Transverse colon (tissue), 4 donors: Measurements from ENCODE around the gene SPPL2C. TPM values are rescaled to one million over a fixed set of nuclear protein-coding genes. Genes with fewer than 3 reads are reported as not detected.

Source experiments
- DNase-seq: peaks from one replicate; pipeline ENCODE4 v3.0.0-alpha.2; 2019
- H3K27ac ChIP-seq, 4 donors: fragments of 200-600 bp; sonication (generic); 2 replicates each; pipeline ENCODE4 v1.5.1; 2016 to 2018; ENCODE audit warnings: inconsistent platforms in 4 of 4
- H3K27me3 ChIP-seq: fragments of 200-600 bp; sonication (generic); 2 replicates; pipeline ENCODE4 v1.5.1; 2017; ENCODE audit warnings: inconsistent platforms
- H3K36me3 ChIP-seq, 4 donors: fragments of 200-600 bp; sonication (generic); 2 replicates each; pipeline ENCODE4 v1.5.1; 2017 to 2019; ENCODE audit warnings: inconsistent platforms in 4 of 4
- H3K4me1 ChIP-seq, 4 donors: fragments of 200-600 bp; sonication (generic); 2 replicates each; pipeline ENCODE4 v1.5.1; 2017 to 2020; ENCODE audit warnings: inconsistent platforms in 4 of 4
- H3K4me3 ChIP-seq, 4 donors: fragments of 200-600 bp; sonication (generic); 1 replicate in 1 of 4; 2 replicates in 3 of 4; pipeline versions ENCODE4 v1.5.1 to v1.6.1; 2017 to 2019; ENCODE audit warnings: inconsistent platforms in 4 of 4
- H3K9me3 ChIP-seq, 2 donors: fragments of 200-600 bp; sonication (generic); 2 replicates each; pipeline ENCODE4 v1.5.1; 2017 to 2019; ENCODE audit warnings: inconsistent platforms in 2 of 2
- EP300 ChIP-seq: sonication (generic); formaldehyde crosslinking; IDR thresholded peaks from one replicate; pipeline ENCODE4 v1.6.1; 2017; ENCODE audit warnings: antibody characterized with exemption, low read depth
- POLR2A ChIP-seq: fragments of 450-650 bp; IDR thresholded peaks from one replicate; pipeline ENCODE4 v1.6.1; 2016; ENCODE audit warnings: antibody characterized with exemption, mild to moderate bottlenecking, moderate library complexity
- POLR2AphosphoS5 ChIP-seq, 3 donors: sonication (generic); formaldehyde crosslinking; IDR thresholded peaks; one replicate each; pipeline ENCODE4 v1.6.1; 2016; ENCODE audit warnings: antibody characterized with exemption in 3 of 3
- WGBS, 2 donors: methylation state at CpG; one replicate each; pipeline ENCODE4 v1.1.5; 2018; ENCODE audit warnings: low coverage in 1 of 2; 5-methylcytosine and 5-hydroxymethylcytosine counted together
- in situ Hi-C, 4 donors: fragments of 200-750 bp; cut with MboI; loops; one replicate each; pipeline versions ENCODE4 v1.15.0 to v1.15.1; 2017; ENCODE audit warnings: low sequenced_read_pairs in 3 of 4, low pct_ligation_motif_present in 1 of 4, low pct_unique_long_range_greater_than_20kb in 1 of 4
- intact Hi-C: fragments of 100-400 bp; cut with DNase I; formaldehyde crosslinking; loops from one replicate; pipeline ENCODE4 v1.15.1; 2023; ENCODE audit warnings: low total_unique reads
- total RNA-seq, 4 donors: library from RNA; depleted of rRNA; stranded (reverse); fragments of >200 nt; gene quantifications; one replicate each; pipeline ENCODE4 v1.1.0, GENCODE V29; 2016
- TF ChIP-seq, protein P1 (sequence below), 5 experiments: fragments of 200-600 bp in 3 of 5; fragments of 450-650 bp in 2 of 5; sonication (generic) in 3 of 5; IDR thresholded peaks; 1 replicate in 2 of 5; 2 replicates in 3 of 5; pipeline ENCODE4 v1.5.1; 2016 to 2017; ENCODE audit warnings: antibody characterized with exemption in 5 of 5, inconsistent platforms in 3 of 5, mild to moderate bottlenecking in 2 of 5, moderate library complexity in 1 of 5

The SPPL2C gene
- total RNA-seq, 4 donors from 2014 or later = not detected

- Histone ChIP-seq H3K27me3 (peaks cover 18% of the 10 kb centered on the region), H3K4me1 (no peaks in the 10 kb centered on the region), H3K27ac (no peak overlapping the region), H3K9me3 (no peaks in the 10 kb centered on the region), H3K4me3 (no peak overlapping the region), H3K36me3 (no peaks in the 10 kb centered on the region)
- intact Hi-C loops = no loop called here
- in situ Hi-C loops = no loop called here
- 52 to 54% methylated on average over 2 to 3 of the region's 3 CpGs for WGBS, 2 donors
- TF ChIP-seq, protein P1, sequence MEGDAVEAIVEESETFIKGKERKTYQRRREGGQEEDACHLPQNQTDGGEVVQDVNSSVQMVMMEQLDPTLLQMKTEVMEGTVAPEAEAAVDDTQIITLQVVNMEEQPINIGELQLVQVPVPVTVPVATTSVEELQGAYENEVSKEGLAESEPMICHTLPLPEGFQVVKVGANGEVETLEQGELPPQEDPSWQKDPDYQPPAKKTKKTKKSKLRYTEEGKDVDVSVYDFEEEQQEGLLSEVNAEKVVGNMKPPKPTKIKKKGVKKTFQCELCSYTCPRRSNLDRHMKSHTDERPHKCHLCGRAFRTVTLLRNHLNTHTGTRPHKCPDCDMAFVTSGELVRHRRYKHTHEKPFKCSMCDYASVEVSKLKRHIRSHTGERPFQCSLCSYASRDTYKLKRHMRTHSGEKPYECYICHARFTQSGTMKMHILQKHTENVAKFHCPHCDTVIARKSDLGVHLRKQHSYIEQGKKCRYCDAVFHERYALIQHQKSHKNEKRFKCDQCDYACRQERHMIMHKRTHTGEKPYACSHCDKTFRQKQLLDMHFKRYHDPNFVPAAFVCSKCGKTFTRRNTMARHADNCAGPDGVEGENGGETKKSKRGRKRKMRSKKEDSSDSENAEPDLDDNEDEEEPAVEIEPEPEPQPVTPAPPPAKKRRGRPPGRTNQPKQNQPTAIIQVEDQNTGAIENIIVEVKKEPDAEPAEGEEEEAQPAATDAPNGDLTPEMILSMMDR (IDR thresholded peaks at IDR 0.05) = no peak
- TF ChIP-seq EP300 = no peak
- no peak for TF ChIP-seq POLR2A
- no peak for TF ChIP-seq POLR2AphosphoS5 (IDR thresholded peaks at IDR 0.05)
- no peak for DNase-seq
Measured at GRCh38 chr17:45812102-45812501, 32.6 kb upstream of the SPPL2C start.

- Histone ChIP-seq H3K27me3 (peaks cover 18% of the 10 kb centered on the region), H3K9me3 (no peaks in the 10 kb centered on the region), H3K36me3 (no peaks in the 10 kb centered on the region), H3K27ac (no peak overlapping the region), H3K4me3 (no peak overlapping the region), H3K4me1 (no peaks in the 10 kb centered on the region)
- DNase-seq = no peak
- WGBS, 2 donors = 44 to 60% methylated on average over 1 to 22 of the region's 22 CpGs
- TF ChIP-seq POLR2A (no peak), POLR2AphosphoS5 (IDR thresholded peaks at IDR 0.05) (no peak), EP300 (no peak)
- TF ChIP-seq, protein P1 (IDR thresholded peaks at IDR 0.05) = no peak
- intact Hi-C loops (no loop called here), in situ Hi-C loops (no loop called here)
Measured at GRCh38 chr17:45813048-45813725, 31.5 kb upstream of the SPPL2C start.

DNA sequence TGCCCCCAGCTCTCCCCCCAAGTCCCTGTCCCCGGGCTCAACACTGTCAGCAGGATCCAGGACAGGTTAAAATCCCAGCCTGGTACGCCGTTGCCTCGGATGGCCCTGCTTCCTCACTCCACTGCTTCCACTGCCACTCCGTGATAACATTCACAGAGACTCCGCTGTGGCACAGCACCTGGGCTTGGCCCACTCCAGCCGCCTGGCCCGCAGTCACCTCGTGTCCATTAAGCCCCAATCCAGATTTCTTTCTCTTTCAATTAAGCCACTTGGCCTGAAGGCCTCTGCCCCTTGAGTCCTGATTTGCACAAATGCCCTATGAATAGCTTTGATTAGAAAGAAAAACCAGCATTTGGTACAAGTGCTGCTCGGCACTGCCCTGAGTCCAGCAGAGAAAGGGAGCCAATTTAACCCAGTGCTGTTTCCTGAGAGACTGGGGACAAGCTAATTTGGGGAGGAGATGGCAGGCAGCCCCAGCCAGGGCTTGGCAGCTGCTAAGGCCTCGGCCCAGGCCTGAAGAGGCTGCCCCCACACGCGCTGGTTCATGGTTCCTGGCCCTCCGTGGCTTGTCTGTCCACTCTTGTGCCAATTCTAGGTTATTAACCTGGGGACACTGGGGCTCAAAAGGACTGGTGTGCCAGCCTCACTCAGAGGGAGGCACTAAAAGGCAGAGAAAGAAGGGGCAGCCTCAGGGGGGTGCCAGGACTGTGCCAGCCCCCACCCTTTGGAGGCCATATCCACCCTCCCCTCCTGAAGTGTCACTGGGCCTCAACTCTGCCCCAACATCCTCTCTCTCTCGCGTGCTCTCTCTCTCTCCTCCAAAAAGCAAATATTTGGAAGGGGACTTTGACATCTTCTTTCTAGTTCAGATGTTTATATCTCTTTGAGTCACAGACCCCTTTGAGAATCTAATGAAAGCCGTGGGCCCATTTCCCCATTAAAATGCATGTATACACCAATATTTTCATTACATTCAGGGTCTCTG, 29.8 kb upstream of the SPPL2C start:
- Histone ChIP-seq H3K4me3 (no peak overlapping the region), H3K9me3 (no peaks in the 10 kb centered on the region), H3K27ac (no peak overlapping the region), H3K4me1 (no peaks in the 10 kb centered on the region), H3K27me3 (peaks cover 18% of the 10 kb centered on the region), H3K36me3 (no peaks in the 10 kb centered on the region)
- 77 to 81% methylated on average over 2 to 17 of the region's 17 CpGs for WGBS, 2 donors
- intact Hi-C loops = no loop called here
- in situ Hi-C loops = no loop called here
- DNase-seq = no peak
- TF ChIP-seq, protein P1 (IDR thresholded peaks at IDR 0.05) = no peak
- TF ChIP-seq EP300 = no peak
- no peak for TF ChIP-seq POLR2AphosphoS5 (IDR thresholded peaks at IDR 0.05)
- TF ChIP-seq POLR2A = no peak

- Histone ChIP-seq H3K36me3 (no peaks in the 10 kb centered on the region), H3K4me1 (no peaks in the 10 kb centered on the region), H3K27ac (no peak overlapping the region), H3K4me3 (no peak overlapping the region), H3K9me3 (no peaks in the 10 kb centered on the region), H3K27me3 (peaks cover 18% of the 10 kb centered on the region)
- in situ Hi-C loops (no loop called here), intact Hi-C loops (no loop called here)
- 85% methylated on average over 6 of the region's 6 CpGs; no CpG with 5 or more reads in 1 of the 2 donors for WGBS, 2 donors
- DNase-seq = no peak
- TF ChIP-seq, protein P1 (IDR thresholded peaks at IDR 0.05) = no peak
- no peak for TF ChIP-seq POLR2AphosphoS5 (IDR thresholded peaks at IDR 0.05)
- TF ChIP-seq EP300 = no peak
- no peak for TF ChIP-seq POLR2A
Measured at GRCh38 chr17:45815752-45816151, 28.9 kb upstream of the SPPL2C start.
